Measurements from ENCODE around the gene TLE4.

DNA sequence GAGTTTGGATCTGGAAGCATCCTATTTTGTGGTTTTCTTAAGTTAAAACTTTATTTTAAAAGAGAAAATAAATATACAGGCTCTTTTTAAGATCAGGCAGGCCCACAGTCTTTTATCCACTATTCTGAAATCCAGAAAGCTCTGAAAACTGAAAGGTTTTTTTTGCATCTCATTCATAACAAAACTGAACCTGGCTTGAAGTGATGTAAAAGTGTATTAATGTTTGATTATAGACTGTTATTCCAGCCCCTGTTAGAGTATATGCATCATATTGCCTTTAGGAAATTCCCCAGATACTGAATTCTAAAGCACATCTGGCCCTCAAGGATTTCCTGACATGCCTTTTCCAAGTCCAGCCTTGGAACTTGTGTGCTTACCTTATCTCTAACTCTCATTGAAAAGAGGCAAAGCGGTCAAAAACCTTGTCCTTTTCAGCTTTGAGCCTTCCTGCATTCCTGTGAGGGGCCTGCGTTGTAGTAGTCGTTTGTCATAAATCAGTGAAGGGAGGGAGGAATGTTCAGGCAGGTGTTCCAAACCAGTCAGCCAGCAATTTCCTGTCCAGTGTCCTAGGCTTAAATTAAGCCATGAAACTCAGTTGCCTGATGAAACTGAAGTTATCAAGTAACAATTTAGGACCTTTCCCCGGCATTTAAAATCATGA is 110.4 kb downstream of the TLE4 start:
- TF ChIP-seq, protein P1, sequence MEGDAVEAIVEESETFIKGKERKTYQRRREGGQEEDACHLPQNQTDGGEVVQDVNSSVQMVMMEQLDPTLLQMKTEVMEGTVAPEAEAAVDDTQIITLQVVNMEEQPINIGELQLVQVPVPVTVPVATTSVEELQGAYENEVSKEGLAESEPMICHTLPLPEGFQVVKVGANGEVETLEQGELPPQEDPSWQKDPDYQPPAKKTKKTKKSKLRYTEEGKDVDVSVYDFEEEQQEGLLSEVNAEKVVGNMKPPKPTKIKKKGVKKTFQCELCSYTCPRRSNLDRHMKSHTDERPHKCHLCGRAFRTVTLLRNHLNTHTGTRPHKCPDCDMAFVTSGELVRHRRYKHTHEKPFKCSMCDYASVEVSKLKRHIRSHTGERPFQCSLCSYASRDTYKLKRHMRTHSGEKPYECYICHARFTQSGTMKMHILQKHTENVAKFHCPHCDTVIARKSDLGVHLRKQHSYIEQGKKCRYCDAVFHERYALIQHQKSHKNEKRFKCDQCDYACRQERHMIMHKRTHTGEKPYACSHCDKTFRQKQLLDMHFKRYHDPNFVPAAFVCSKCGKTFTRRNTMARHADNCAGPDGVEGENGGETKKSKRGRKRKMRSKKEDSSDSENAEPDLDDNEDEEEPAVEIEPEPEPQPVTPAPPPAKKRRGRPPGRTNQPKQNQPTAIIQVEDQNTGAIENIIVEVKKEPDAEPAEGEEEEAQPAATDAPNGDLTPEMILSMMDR (conservative IDR thresholded peaks at IDR 0.05; ENCODE audit: low read length): no peak
- TF ChIP-seq EZH2phosphoT487 (IDR thresholded peaks at IDR 0.05; ENCODE audit: borderline replicate concordance): no peak

Data from Loucy (cell line).